ENCODE results near the gene FRMD1. TPM values are rescaled to one million over a fixed set of nuclear protein-coding genes. Genes with fewer than 3 reads are reported as not detected.

Gene FRMD1
- total RNA-seq, 1 donor from 2014 or later = not detected

GRCh38 chr6:168095171-168095691, 16.2 kb upstream of the FRMD1 start:
- ChIA-PET CTCF (no interaction called here), POLR2A (no interaction called here)
- intact Hi-C loops (cut with micrococcal nuclease) = no loop called here
- DNase-seq (no peak), ATAC-seq (ENCODE audit: low read depth) (no peak)
- H3K27me3 Mint-ChIP-seq = peaks cover 7% of the 10 kb centered on the region
- no peaks in the 10 kb centered on the region for H3K36me3 Mint-ChIP-seq (ENCODE audit: low read depth)
- H3K27ac Mint-ChIP-seq = no peak overlapping the region
- H3K4me1 Mint-ChIP-seq = no peaks in the 10 kb centered on the region
- TF ChIP-seq, protein P1, sequence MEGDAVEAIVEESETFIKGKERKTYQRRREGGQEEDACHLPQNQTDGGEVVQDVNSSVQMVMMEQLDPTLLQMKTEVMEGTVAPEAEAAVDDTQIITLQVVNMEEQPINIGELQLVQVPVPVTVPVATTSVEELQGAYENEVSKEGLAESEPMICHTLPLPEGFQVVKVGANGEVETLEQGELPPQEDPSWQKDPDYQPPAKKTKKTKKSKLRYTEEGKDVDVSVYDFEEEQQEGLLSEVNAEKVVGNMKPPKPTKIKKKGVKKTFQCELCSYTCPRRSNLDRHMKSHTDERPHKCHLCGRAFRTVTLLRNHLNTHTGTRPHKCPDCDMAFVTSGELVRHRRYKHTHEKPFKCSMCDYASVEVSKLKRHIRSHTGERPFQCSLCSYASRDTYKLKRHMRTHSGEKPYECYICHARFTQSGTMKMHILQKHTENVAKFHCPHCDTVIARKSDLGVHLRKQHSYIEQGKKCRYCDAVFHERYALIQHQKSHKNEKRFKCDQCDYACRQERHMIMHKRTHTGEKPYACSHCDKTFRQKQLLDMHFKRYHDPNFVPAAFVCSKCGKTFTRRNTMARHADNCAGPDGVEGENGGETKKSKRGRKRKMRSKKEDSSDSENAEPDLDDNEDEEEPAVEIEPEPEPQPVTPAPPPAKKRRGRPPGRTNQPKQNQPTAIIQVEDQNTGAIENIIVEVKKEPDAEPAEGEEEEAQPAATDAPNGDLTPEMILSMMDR (IDR thresholded peaks at IDR 0.05) = no peak
- peaks cover 4% of the 10 kb centered on the region for H3K9me3 Mint-ChIP-seq
- no peak overlapping the region for H3K4me3 Mint-ChIP-seq

DNA sequence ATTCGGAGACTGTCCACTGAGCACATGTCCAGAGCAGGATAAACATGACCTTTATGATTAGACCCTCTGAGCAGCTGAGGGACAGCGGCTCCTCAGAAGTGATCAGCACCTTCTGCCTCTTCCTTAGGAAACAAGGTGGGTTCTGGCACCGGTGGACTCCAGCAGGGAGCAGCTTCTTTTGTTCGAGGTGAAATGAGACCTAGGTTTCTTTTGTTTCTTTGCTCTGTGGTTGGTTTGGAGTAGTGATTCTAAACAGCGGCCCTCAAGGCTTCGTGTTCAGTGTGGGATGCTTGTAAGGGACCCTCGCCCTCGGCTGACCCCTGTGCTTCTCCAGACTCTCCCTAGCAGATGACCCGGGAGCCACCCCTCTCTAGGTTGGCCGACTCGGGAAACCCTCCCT, 14.6 kb upstream of the FRMD1 start:
- ATAC-seq (ENCODE audit: low read depth) (no peak), DNase-seq (no peak)
- TF ChIP-seq, protein P1 (IDR thresholded peaks at IDR 0.05) = no peak
- H3K27me3 Mint-ChIP-seq = no peaks in the 10 kb centered on the region
- intact Hi-C loops (cut with micrococcal nuclease) = no loop called here
- peaks cover 4% of the 10 kb centered on the region for H3K9me3 Mint-ChIP-seq
- ChIA-PET CTCF (no interaction called here), POLR2A (no interaction called here)
- H3K4me3 Mint-ChIP-seq = no peak overlapping the region
- H3K27ac Mint-ChIP-seq = no peak overlapping the region
- no peaks in the 10 kb centered on the region for H3K4me1 Mint-ChIP-seq
- no peaks in the 10 kb centered on the region for H3K36me3 Mint-ChIP-seq (ENCODE audit: low read depth)

DNA sequence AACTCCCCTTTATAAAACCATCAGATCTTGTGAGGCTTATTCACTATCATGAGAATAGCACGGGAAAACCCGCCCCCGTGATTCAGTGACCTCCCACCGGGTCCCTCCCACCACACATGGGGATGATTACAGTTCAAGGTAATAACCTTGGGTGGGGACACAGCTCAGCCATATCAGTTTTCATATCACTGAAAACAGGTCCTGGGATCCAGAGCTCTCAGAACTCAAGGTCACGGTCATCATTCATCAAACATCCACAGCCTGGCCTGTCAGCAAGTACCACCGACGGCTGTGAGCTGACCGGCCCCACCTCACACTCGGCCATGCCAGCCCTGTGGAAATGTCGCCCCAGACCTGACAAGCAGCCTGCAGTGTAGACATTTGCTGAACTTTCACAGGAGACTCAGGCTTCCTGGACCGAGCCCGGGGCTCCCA, 14.1 kb upstream of the FRMD1 start:
- Mint-ChIP-seq H3K4me1 (no peaks in the 10 kb centered on the region), H3K9me3 (peaks cover 4% of the 10 kb centered on the region), H3K4me3 (no peak overlapping the region), H3K36me3 (ENCODE audit: low read depth) (no peaks in the 10 kb centered on the region), H3K27me3 (no peaks in the 10 kb centered on the region), H3K27ac (no peak overlapping the region)
- ATAC-seq (ENCODE audit: low read depth) (no peak), DNase-seq (no peak)
- ChIA-PET POLR2A (no interaction called here), CTCF (no interaction called here)
- TF ChIP-seq, protein P1 (IDR thresholded peaks at IDR 0.05) = no peak
- intact Hi-C loops (cut with micrococcal nuclease) = no loop called here

DNA sequence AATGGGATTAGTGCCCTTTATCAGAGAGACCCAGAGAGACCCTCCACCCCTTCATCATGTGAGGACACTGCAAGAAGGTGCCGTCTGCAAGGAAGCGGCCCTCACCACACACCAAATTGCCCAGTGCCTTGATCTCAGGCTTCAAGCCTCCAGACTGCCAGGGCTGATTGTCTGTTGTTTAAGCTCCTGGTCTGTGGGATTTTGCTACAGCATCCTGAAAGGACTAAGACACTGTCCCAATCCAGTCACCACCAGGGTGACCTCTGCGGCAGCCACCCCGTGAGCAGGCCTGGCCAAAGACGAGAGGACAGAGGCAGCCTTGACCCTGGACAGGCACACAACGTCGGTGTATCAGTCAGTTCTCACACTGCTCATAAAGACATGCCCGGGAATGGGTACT, 13.5 kb upstream of the FRMD1 start:
- no peak overlapping the region for H3K4me3 Mint-ChIP-seq
- H3K27me3 Mint-ChIP-seq = peaks cover 1% of the 10 kb centered on the region
- ATAC-seq (ENCODE audit: low read depth) = no peak
- no peaks in the 10 kb centered on the region for H3K4me1 Mint-ChIP-seq
- ChIA-PET POLR2A (no interaction called here), CTCF (no interaction called here)
- H3K36me3 Mint-ChIP-seq (ENCODE audit: low read depth) = no peaks in the 10 kb centered on the region
- intact Hi-C loops (cut with micrococcal nuclease) = no loop called here
- TF ChIP-seq, protein P1 (IDR thresholded peaks at IDR 0.05) = no peak
- peaks cover 4% of the 10 kb centered on the region for H3K9me3 Mint-ChIP-seq
- no peak overlapping the region for H3K27ac Mint-ChIP-seq
- DNase-seq = no peak

DNA sequence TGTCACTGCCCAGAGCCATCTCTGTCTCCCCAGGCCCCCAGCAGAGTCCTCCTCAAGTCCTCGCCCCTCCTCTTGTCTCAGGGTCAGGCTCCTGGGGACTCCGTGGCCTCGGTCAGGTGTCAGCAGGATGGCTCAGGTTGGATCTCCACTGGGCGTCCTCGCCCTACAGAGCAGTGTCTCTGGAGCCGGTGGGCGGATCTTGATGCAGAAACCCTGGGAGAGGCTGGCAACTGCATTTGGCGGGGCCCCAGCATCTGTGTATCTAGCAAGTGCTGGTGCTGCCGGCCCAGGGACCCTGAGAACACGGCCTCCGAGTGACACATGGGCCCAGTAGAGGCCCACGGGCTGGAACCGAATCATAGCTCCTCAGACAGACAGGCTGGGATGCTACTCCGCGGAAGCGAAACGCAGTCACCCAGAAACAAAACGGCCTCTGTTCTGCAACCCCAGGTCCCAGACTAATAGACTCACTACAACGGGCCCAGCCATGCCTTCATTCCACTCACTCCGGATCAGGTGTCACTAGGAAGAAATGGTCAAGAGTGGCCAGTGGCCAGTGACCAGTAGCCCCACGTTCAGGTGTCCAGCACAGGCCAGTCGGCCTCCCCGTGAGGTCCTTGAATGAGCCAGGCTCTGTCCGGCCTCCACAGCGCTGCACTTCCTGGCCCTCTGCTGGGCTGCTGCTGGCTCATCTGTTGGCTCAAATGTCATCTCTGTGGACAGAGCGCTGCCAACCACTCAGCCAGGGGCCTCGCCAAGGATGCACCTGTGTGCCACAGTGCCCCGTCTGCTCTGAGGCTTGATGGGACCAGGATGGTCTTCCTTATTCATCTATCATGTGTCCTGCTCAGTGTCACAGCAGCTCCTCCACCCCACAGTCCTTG, 12.6 kb upstream of the FRMD1 start:
- intact Hi-C loops (cut with micrococcal nuclease) = loop anchor here (1.0 kb wide), 1 partner anchor 24 kb away; no protein-coding TSS in a partner anchor
- H3K9me3 Mint-ChIP-seq = peaks cover 4% of the 10 kb centered on the region
- CTCF ChIA-PET = no interaction called here

More for the DNA sequence above, 12.6 kb upstream of the FRMD1 start:
- TF ChIP-seq, protein P1 (IDR thresholded peaks at IDR 0.05) = no peak
- H3K4me3 Mint-ChIP-seq = no peak overlapping the region
- no peak overlapping the region for H3K27ac Mint-ChIP-seq
- H3K27me3 Mint-ChIP-seq = peaks cover 1% of the 10 kb centered on the region
- no peaks in the 10 kb centered on the region for H3K4me1 Mint-ChIP-seq
- DNase-seq (no peak), ATAC-seq (ENCODE audit: low read depth) (no peak)
- H3K36me3 Mint-ChIP-seq (ENCODE audit: low read depth) = no peaks in the 10 kb centered on the region
- POLR2A ChIA-PET = no interaction called here

All from activated B cell treated with CpG ODN at 0.5 μM for 24 hours (primary cell).